BE2C (cell line): ENCODE measurements around the gene CD300LB.

Source experiments
- DNase-seq: peaks from one replicate; pipeline ENCODE4 v3.0.0-alpha.2; 2020
- H3K27me3 ChIP-seq: fragments of 250-450 bp; sonication (Bioruptor Pico); 2 replicates; pipeline ENCODE4 v1.5.1; 2020; ENCODE audit warnings: mild to moderate bottlenecking
- H3K36me3 ChIP-seq: fragments of 250-450 bp; sonication (Bioruptor Pico); 2 replicates; pipeline ENCODE4 v1.5.1; 2020; ENCODE audit warnings: mild to moderate bottlenecking
- H3K4me1 ChIP-seq: fragments of 250-450 bp; sonication (Bioruptor Pico); 2 replicates; pipeline ENCODE4 v1.5.1; 2020
- H3K4me3 ChIP-seq: 2 replicates; pipeline ENCODE4 v1.5.1; 2011; ENCODE audit warnings: low read depth, low read length
- H3K9me3 ChIP-seq: fragments of 250-450 bp; sonication (Bioruptor Pico); 2 replicates; pipeline ENCODE4 v1.5.1; 2020
- CTCF ChIP-seq: IDR thresholded peaks from 2 replicates; pipeline ENCODE4 v1.5.1; 2012; ENCODE audit warnings: mild to moderate bottlenecking, low read depth, low read length

The CD300LB gene

GRCh38 chr17:74485022-74485743 lies 46.1 kb downstream of the CD300LB start:
- Histone ChIP-seq H3K4me1 (no peaks in the 10 kb centered on the region), H3K27me3 (peaks cover 65% of the 10 kb centered on the region), H3K9me3 (no peaks in the 10 kb centered on the region), H3K36me3 (no peaks in the 10 kb centered on the region), H3K4me3 (no peak overlapping the region)
- DNase-seq, result no peak
- TF ChIP-seq CTCF, result no peak

GRCh38 chr17:74484066-74484465 lies 47.2 kb downstream of the CD300LB start:
- no peak for DNase-seq
- Histone ChIP-seq H3K4me3 (no peak overlapping the region), H3K9me3 (no peaks in the 10 kb centered on the region), H3K27me3 (peaks cover 74% of the 10 kb centered on the region), H3K4me1 (no peaks in the 10 kb centered on the region), H3K36me3 (no peaks in the 10 kb centered on the region)
- TF ChIP-seq CTCF, result no peak

GRCh38 chr17:74481621-74482020 lies 49.7 kb downstream of the CD300LB start:
- Histone ChIP-seq H3K36me3 (no peaks in the 10 kb centered on the region), H3K9me3 (no peaks in the 10 kb centered on the region), H3K4me1 (no peaks in the 10 kb centered on the region), H3K27me3 (peaks cover 73% of the 10 kb centered on the region), H3K4me3 (no peak overlapping the region)
- TF ChIP-seq CTCF, result no peak
- no peak for DNase-seq

GRCh38 chr17:74480290-74480689 lies 51.0 kb downstream of the CD300LB start:
- H3K4me3 ChIP-seq, result no peak overlapping the region
- no peaks in the 10 kb centered on the region; the same call in 1 of the 2 replicates for H3K9me3 ChIP-seq
- H3K4me1 ChIP-seq, result no peaks in the 10 kb centered on the region
- no peak for TF ChIP-seq CTCF
- no peaks in the 10 kb centered on the region for H3K36me3 ChIP-seq
- H3K27me3 ChIP-seq, result peaks cover 66% of the 10 kb centered on the region
- DNase-seq, result no peak

- no peaks in the 10 kb centered on the region; the same call in 1 of the 2 replicates for H3K9me3 ChIP-seq
- TF ChIP-seq CTCF, result no peak
- no peaks in the 10 kb centered on the region for H3K4me1 ChIP-seq
- no peak for DNase-seq
- H3K4me3 ChIP-seq, result no peak overlapping the region
- no peaks in the 10 kb centered on the region for H3K36me3 ChIP-seq
- H3K27me3 ChIP-seq, result peaks cover 49% of the 10 kb centered on the region
These were observed 52.7 kb downstream of the CD300LB start for GRCh38 chr17:74478420-74479100.

GRCh38 chr17:74477411-74477810 lies 53.9 kb downstream of the CD300LB start:
- Histone ChIP-seq H3K27me3 (peaks cover 39% of the 10 kb centered on the region), H3K36me3 (no peaks in the 10 kb centered on the region), H3K4me3 (no peak overlapping the region), H3K9me3 (no peaks in the 10 kb centered on the region; the same call in 1 of the 2 replicates), H3K4me1 (no peaks in the 10 kb centered on the region)
- no peak for DNase-seq
- no peak for TF ChIP-seq CTCF
